Activated CD4-positive, alpha-beta T cell treated with anti-CD3 and anti-CD28 coated beads for 4 hours (primary cell): ENCODE data around the gene RUNX2.

Experiments
- DNase-seq, 2 donors: peaks; one replicate each; pipeline ENCODE4 v3.0.0-alpha.2; 2020

RUNX2 gene

DNA sequence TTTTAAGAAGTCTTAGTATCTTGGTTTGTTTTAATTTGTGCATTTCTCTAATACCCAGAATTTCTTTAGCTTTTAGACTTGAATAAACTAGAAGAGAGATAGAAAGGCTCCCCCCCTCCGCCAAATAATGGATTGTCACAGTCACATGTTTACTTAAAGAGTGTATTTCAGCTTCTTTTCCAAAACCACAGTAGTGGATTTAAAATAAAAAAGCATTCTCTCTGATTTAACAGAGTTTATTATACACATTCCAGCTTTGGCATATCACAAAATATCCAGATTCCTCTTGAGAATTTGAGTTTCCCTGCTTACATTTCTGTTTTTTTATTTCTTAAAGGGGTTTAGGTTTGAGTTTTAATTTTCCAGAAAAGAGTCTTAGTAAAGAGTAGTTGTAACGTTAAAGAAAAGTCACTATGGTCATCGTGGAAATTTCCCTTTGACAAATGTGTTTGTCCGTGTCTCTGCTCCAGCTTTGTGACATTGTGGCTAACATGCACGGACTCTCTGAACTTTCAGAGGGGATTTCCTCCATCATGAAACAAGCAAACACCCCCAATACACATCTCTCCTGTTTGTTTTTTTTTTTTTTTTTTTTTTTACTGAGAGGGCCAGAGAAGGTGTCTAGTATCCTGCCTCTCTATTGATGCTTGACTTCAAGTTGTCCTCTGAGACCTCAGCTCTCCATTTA is 163.1 kb downstream of the RUNX2 start:
- no peak for DNase-seq

DNA sequence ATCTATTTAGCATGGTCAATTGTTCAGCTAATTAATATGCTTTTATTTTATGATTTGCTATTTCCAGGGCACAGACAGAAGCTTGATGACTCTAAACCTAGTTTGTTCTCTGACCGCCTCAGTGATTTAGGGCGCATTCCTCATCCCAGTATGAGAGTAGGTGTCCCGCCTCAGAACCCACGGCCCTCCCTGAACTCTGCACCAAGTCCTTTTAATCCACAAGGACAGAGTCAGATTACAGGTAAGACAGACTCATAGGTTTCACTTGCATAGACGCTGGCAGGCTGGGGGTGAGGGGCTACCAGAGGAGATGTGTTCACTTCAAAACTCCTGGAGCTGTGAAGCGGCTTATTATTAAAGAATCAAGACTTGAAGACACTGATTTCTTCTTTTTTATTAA is 163.7 kb downstream of the RUNX2 start:
- DNase-seq: no peak

DNA sequence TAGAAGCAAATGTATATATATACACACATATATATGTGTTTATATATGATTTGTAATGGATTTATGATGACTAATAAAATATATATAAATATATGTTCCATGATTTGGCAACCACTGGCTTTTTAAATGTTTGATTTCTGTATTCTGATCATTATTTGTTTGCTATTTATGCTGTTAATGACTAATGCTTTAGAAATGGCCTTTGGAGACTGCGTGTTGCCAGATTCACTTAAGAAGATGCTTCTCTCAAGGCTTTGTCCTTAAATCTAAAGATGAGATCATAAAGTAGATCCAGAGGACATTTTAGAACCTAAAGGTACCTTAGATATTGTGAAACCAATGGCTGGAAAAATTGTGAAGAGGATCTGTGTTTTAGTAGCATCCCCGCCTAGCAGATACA is 165.6 kb downstream of the RUNX2 start:
- no peak for DNase-seq

DNA sequence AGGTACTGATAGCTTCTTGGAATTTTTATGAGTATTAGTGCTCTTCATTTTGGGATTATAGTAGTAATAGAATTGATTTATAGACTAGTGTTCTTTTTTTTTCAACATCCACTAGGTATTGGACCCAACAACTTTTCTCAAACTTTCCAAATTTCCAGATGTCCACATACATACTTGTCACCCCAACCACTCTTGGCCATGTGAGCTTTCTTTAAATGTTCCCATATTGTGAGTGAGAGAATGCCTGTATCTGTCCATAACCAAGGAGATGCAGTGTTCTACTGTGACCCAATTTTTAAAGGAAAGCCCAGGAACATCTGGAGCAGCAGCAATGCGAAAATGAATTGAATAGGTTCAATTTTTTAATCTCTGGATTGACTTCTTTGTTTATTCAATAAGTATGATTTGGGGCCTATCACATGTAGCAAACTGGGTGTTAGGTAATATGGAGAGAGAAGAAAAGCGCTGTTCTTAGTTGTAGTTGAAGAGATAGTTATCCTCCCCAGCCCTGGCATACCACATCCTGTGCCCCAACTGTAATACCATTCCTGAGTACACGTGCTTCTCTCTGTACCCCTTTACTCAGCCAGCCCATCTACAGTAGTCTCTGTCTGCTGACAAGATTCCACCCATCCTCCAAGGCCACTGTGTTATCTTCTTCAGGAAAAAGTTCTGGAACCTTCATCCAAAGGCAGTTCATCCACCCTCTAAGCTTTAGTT is 166.4 kb downstream of the RUNX2 start:
- no peak for DNase-seq

DNA sequence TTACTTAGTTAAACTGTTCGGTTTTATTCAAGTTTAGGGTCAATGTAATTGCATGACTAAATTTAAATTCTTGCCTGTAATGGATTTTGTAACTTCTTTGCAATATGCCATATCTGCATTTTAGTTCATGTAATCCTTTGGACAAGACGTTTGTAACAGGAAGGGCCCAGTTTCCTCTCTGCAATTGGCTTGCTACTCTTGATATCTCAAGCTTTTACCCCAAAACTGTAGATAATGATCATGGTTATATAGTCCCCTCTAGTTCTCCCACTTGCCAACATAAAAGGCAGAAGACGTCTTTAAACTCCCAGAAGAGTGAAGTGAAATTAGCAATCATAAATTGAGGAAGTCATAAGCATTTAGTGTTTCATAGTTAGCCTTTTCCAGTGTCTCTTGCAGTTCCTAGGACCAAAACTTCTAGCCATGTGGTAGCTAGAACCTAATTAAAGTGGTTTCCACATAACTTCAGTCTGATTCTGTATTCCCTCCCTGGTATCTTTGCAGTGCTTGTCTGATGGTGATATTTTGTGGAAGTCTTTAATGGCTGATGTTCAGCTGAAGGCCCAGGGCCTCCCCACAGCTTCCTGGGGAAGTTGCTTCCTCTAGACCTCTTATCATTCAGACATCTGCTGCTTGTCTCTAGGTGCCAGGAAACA is 167.4 kb downstream of the RUNX2 start:
- peak in 1 of 2 donors; percentile 16 for DNase-seq

DNA sequence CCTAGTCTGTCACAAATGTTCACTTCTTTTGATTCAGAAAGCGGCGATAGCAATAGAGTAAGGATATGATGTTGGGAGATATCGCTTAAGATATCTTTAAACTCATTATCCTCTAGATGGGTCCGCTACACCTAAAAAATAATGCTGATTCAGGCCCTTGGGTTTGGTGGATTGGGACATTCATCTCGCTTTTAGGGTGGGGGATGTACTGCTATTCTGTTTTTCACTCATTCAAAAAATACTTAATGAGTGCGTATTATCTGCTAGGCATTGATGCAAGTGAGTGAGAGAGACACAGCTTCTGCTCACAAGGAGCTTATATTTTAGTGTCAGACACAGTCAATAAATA is 167.9 kb downstream of the RUNX2 start:
- no peak for DNase-seq

DNA sequence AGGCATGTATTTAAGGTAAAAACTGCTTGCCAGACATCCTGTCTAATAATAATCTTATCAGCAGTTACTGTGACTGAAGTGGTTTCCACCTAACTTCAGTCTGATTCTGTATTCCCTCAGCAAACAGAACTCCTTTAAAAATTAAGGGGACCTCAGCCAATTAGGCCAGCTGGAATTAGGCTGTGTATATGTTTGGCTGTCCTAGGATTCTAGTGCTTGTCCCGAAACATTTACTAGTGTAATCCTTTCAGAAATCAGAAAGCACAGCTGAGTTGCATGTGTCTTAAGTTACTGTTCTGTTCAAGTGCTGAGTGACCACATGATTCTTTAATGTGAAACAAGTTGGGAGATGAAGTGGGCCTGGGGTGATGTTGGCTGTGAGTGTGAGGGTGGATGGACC is 170.5 kb downstream of the RUNX2 start:
- no peak for DNase-seq

DNA sequence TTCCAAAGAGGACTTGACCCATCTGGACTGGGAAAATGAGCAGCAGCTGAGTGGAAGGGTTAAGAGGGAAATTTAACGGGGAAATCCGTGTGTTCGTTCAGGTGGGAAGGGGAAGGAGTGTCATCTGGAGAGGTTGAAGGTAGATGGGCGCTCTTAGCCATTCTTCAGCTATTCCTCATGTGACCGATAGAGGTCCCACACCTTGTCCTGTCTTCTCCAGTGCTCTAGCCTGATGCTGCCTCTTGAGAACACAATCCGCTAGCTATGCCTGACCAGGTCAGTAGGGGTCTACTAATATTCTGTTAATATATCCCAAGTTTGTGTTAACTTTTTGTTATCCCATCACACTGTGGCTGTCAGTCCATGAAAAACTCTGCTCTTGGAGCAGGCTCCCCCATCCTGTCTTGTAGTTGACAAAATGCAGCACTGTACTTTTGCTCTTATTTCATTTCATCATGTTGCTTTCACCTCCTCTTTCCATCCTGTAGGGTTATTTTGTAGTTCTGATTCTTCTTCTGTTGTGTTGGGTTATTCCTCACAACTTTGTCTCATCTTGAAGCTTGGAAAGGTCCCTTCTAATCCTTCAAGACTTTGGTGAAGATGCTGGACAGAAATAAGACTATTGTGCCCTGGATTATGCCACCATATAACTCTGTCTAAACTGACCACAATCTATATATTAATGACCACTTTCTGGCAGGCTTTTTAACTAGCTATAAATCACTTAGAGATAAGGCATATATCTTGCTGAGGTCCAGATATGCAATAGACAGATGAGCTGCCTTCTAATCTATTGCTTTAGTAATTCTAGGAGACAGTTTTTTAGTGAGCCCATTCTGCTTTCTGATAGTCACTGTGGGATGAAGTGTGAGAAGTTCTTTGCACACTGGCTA is 173.0 kb downstream of the RUNX2 start:
- no peak for DNase-seq

DNA sequence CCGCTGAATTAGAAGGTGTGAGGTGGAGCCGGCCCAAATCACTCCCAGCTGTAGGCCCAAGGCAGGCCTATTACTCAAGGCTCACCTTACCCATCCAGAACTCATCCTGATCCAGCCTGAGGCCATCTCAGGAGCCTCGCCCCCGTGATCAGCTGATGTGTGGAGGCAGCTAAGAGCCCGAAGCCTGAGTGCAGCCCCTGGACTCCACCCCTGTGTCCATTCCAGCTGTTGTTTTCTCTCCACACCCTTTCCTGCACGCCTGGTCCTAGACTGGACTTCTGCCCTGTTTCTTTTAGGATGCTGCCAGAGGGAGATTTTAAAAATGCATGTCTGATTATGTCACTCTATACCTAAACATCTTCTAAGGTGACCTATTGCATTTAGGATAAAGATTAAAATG is 174.3 kb downstream of the RUNX2 start:
- DNase-seq: no peak

DNA sequence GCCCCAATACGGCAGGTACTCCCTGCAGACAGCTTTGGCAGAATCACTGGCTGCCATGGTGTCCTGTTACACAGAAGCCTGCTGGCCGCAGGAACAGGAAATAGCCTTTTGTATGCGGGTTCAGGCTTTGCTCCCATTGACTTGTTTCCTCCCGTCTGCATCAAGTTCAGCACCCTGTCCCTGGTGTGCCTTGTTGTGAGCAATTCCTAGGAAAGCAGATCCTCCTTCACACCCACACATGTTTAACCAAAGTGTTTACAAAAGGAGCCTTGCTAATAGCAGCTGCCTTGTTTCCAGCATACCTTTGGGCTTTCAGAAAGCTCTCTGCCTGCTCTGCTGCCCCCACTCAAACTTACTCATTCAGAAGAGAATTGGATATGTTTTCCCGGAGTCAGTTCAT is 176.8 kb downstream of the RUNX2 start:
- no peak for DNase-seq

DNA sequence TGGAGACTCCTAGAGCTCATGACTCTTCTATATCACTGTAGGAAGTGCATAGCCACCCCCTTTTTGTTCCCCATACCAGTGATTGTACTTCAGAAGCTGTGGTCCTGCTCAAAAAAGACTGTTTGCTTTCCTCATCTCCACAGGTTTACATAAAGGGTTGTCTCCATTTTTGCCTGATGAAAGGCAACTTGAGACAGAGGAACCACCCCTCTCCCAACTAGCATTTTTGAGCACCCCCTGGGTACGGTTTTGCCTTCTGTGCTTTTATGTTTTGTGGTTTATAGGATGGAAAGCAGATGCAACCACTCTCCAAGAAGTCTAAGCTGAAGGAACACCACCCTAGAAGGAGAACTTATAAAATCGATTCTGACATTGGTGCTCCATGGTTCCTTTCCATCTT is 177.3 kb downstream of the RUNX2 start:
- DNase-seq: no peak

DNA sequence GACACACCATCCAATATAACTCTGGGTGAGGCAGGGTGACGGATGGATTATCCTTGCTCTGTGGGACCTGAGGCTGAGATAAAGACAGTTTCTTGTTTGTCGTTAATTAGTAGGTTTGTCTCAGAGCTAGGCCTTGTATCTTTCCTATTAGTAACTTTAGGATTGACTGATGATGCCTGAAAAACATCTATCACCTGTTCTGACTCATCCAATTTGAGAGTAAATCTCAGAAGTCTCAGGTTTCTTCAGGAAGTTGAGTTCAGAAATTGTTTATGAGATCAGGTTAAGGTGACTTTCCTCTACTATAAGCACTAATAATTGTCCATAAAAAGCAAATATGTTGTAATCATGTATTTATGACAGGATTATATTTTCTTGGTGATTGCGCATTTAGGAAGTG is 179.1 kb downstream of the RUNX2 start:
- DNase-seq: no peak

DNA sequence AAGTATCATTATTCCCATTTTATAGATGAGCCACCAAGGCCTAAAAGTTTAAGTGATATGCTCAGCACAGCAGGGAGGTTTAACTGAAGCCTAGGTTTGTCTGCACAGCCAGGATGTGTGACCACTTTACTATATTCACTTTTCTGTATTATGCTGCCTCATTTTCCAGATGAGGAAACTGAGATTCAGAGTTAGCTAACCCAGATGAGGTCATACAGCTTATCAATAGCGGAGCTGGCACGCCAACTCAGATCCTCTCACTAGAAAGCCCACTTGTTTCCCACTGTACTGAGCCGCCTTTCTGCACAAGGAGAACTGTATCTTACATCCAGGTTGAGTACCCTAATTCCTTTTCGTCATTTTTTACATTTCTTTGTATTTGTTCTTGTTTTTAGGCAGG is 181.3 kb downstream of the RUNX2 start:
- no peak for DNase-seq

DNA sequence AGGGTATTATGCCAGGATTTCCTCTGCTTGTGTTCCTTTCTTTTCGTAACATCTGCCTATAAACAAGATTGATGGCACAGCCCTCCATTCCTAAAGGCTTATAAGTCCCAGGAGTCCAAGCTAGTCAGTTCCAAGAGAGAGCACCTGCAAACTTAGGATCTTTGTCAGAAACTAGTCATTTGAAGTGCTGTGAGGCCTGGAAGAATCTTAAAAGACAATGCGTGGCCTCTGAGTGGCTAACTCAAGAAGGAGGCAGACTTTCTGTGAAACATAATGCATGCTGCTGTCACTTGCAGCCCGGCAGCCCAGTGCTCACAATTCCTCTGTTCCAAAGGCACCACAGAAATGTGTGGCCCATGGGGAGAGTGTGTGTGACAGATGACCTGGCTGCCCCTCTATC is 184.6 kb downstream of the RUNX2 start:
- no peak for DNase-seq

DNA sequence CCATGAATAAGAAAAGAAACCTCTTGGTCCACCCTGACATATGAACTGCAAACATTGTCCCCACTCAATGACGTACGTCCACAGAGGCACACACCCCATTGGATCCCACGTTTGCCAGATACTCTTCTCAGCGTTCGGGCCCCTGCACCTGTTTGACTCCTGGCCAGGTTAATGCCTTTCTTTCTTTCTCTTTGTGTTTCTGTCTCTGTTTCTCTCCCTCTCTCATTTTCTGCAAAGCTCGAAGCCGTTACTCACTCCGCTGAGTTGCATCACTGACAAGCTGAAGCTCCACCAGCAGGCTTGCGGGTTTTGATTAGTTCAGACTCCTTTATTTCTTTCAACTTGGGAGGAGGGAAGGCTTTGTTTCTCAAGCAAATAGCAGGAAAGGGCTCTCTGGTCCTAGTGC is 185.1 kb downstream of the RUNX2 start:
- no peak for DNase-seq

DNA sequence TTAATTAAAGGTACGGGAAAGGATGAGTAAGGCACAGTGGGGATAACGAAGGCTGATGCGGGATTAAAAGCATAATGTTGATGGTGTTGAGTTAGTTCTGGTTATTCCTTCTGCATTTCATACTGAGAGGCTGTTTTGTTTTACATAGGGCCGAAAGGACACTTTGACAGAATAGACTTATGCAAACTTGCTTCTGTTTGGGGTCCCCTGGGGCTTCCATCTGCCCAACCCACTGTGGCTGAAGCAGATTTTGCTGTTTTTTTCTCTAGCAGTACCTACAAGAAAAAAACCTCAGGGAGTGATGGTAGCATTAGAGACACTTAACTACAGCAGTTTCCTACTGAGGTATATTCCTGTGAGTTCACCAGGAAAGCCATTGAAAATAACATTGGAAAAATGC is 185.7 kb downstream of the RUNX2 start:
- no peak for DNase-seq

DNA sequence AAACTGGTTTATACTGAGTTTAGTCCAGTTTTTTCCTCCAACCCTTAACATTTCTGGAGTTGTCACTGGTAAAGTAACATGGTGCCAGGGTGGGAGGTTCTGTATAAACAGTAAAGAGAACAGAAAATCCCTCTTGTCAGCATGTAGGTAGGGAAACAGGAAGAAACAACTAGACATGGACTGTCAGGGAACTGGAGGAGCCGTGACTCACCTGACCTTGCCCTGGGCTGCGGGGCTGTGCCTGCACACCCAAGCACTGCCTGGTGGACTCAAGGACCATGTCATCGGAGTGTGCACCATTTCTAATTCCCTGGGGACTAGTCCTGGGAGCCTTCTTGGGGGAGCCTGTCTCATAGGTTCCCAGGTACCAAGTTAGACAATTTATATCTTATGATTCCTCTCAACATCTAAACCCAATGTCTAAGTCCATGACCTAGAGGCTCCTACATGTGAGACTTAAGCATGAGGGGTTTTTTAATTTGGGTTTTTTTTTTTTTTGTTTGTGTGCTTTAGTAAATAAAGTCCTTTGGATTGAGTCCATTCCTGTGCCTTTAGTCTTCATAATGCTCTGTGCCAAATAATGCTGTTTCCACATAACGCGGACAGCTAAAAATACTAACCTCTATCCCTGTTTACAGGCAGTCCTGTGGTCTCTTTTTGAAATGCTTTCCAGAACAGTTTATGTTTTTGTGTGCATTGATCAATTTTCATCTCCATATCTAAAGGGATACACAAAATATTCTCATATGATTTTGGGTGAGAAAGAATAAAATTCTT is 186.5 kb downstream of the RUNX2 start:
- DNase-seq: no peak

DNA sequence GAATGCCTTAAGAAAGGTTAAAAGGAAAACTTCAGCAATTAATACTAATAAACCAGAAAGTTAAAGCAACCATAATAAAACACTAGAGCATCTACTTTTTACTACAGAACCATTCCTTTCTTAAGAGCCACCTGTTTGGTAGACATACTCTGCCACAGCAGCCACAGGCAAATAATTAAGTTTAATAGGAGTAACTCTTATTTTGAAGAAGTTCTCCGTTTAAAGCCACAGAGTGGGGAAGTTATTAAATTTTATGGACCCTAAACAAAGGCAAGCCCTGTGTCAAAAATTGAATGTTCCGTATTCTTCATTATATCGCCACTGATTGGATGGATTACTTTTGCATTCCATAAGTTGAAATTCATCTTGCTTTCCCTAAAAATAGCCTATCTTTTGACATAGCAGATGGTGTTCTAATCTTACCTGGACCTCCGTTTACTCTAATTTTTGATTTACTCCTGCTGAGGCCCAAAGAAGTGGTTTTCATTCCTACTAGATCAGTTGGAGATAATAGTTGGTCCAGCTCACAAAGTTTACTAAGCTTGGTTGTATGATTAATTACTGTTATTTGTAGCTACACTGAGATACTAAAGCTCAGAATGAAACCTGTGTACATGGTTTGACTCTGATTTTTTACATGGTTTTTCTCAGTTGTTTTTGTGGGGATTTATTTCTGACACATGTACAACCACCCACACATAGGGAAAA is 190.0 kb downstream of the RUNX2 start:
- DNase-seq: no peak

DNA sequence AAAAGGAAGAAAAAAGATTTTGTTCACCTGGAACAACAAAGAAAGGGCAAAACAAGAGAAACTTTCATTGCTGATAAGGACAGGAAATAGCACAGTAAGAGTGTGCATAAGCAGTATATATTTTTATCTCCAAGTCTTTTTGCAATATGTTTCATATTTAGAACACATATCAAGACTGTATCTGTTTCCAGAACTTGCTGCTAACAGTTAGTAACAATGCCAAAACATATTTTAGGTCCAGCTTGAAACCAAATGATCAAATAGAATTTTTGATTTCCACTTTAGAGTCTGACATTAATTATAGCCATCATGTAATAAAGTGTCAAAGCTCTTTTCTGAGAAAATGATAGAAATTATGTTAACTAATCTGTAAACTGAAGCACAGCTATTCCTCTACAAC is 193.1 kb downstream of the RUNX2 start:
- no peak for DNase-seq

DNA sequence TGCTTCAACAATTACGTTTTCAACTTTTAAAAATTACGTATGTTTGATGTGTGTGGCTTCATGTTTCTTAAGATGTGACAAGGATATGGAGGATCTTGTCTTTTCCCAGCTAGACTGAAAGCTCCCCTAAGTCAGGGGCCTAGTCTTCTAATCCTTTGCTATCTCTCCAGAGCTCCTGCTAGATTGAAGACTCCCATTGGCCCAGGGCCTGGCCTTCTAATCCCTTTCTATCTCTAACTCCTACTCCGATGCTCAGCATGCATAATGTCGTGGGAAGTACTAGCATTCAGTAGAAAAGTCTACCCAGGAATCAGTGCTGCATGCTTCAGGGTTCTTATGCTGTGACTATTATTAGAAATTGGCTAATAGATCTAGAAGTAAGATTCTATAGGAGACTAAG is 194.4 kb downstream of the RUNX2 start:
- no peak for DNase-seq

DNA sequence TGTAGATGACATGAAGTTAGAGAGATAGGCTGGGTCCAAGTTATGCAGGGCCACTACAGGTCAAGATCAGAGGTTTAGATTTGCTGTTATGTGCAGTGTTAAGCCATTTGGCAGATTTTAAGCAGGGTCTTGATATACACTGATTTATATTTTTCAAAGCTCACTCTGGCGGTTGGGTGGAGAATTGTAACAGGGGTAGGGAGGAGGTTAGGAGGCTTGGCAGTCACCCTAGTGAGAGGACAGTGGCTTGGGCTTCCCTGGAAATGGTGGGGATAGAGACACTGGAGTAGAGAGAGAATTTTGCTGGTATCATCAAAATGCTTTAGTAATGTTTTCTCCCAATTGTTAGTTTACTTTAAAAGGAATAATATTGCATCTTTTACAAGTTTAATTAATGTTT is 199.1 kb downstream of the RUNX2 start:
- no peak for DNase-seq

DNA sequence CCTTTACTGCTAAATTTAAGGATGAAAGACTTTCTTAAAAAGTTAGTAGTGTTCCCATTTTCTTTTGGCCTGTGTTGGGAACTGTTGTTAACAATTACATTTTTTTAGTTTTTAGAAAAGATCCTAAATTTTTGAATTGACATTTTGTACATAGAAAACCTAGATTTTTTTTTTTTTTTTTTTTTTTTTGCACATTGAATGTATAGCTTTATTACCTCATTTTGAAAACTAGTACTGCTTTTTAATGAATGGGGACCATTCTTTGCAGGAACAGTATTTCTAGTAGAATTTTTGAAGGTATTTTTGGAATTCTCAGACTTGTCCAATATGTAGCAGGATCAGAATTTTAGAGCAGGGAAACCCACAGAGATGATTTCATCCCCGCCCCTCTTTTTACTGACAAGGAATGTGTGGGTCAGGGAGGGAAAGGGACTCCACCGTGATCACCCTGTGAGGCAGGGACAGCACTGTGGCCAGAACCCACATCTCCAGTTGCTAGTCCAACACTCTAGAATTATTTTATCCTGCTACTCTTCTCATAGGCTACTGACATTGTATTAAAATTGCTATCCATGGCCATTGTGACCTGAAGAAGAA is 204.0 kb downstream of the RUNX2 start:
- no peak for DNase-seq
